LoVo (cell line): Measurements from ENCODE around the gene TFAM.
"Not testable (repeated sequence)": the region's sequence is repeated elsewhere in the genome, so short reads cannot be mapped to it uniquely, and the experiment has no call there.

Experiments
- DNase-seq: peaks from one replicate; pipeline ENCODE4 v3.0.0-alpha.2; 2016; ENCODE audit warnings: low spot score

TFAM gene

DNA sequence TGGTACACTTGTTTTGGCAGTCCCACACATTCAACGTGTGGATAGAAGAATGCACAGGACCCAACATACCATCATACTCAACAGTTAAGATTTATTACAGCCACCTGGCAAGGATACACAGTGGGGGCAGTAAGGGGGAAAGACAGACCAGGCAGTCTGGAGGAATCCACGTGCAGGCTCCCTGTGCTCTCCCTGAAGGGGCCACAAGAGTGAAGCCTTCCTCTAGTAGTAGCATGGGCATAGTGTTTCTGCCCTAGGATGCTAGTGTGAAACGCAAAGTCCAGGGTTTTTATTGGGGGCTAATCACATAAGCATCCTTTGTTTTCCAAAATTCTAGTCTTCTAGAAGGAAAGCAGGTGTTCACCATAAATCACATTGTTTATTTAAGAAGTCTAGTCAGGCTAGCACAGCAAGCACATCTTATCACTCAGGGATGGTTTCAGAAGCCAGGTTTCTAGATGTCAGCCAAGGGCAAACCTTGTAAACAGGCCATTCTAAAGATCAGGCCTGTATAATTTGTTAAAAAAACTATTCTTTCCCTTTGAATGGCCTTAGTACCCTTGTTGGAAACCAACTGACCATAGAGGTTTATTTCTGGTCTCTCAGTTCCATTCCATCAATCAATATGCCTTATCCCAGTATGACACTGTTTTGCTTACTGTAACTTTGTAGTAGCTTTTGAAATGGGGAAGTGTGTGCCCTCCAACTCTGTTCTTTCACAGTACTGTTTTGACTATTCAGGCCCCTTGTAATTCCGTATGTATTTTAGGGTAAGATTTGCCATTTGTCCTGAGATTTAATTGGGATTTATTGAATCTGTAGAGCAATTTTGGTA, 12.4 kb upstream of the TFAM start:
- DNase-seq: no peak

DNA sequence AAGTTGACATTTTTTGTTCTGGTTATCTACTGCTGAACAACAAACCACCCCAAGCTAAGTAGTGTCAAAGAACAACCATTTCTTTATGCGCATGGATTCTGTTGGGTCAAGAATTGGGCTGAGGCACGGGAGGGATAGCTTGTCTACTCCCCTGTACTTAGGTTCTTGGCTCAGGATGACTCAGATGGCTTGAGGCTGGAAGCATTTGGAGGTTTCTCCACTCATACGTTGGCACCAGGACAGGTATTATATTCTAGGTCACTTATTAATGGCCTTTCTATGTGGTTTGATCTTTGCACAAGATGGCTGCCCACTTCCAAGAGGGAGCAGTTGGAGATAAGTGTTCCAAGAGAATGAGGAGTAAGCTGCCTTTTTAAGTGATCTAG, 11.8 kb upstream of the TFAM start:
- no peak for DNase-seq

DNA sequence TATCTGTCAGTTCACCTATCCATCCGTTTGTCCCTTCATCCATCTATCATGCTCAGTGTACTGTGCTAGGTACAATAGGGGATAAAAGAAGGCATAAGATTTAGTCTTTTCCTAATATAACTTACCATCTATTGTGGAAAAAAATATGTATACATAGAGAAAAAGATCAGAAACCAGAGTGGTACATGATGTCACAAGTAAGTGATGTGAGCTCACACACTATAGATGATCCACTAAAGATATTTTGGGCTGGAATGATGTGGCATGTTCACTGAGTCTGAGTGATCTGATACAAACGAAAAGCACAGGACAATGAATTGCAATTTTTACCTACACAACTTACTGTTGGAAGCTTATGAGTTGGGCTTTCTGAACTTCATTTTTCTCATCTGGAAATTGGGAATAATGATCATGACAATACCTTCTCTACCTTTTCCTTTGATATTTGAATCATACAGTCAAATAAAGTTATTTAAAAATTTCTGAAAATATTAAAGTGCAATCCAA, 2.7 kb upstream of the TFAM start:
- DNase-seq: no peak

DNA sequence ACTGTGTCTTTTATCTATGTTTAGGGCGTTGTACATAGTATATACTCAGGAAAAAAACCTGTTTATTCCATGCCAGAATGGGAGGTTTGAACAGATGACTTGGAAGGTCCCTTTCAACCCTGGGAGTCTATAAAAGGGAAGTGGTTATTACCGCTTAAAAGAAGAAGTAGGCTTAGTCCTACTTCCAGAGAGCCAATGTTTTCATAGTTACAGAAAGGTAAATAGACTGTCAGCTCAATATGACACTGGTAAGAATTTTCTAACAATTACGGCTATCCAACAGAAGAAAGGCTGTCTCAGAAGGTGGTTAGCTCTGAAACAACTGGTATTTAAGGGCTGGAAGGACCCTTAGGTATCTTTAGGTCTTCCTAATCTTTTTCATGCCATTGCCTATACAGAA, 1.1 kb upstream of the TFAM start:
- no peak for DNase-seq

DNA sequence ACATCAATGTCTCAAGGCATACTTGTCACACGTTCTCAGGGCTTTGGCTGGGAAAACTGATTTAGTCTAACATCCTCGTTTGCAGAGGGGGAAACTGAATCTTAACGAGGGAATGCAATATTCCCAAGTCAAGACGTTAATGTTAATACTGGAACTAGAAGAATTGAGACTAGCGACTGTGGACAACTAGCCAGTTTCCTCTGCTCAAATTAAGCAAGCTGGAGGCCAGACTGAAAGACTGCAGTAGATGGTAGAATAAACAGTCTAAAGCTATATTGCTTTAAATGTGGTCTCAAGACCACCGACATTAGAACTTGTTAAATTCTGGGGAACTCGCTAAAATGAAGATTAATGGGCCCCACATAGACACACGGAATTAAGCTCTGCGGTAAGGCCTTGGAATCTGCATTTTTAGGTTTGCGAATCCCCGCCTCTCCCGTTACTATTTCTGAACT, 639 bp upstream of the TFAM start:
- DNase-seq: peak; percentile 1

DNA sequence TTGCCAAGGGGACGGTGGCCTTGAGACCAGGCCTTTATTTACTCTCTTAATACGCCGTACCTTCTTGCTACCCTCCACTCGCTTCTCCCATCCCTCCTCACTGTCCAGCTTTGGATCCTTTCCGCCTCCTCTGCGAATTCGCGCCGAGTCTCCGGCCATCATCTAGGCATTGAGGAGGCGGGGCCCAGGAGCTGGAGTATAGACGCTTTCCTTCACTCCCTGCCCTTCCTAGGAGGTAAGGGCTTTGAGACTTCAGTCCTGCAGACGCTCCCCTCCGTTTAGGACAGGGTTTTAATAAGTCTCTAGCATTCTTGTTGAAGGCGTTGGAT, 538 bp downstream of the TFAM start:
- DNase-seq: peak; percentile 38

DNA sequence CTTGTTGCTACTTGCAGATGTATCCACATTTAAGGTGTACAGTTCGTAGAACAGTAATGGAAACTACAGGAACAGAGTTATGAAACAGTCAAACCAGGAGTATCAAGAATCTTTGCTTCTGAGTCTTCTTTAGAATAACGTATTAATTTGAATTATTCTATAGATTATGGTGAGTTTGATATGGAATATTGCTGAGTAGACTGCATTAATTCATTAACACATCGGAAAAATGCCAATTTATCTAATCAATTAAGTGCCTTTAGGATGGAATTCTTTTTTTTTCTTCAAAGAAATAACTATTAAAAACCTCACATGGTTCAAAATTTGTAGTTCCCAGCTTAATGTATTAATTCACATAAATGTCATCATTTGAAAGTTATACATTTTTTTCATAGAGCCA, 3.8 kb downstream of the TFAM start:
- DNase-seq: no peak

DNA sequence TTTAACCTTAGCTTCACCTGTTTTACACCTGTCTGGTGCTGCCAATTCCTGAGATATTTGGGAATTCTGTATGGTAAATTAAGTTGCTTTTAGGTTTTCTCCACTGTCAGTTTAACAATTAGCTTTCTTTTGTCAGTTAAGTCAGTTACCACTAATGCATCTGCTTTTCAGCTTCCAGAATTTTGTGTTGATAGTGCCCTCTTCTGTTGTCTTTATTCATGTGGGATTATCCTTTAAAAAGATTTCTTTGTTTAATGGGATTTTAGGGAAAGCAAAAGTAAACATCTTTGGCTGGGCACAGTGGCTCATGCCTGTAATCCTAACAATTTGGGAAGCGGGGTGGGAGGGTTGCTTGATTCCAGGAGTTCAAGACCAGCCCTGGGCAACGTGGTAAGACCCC, 8.1 kb downstream of the TFAM start:
- DNase-seq: no peak

DNA sequence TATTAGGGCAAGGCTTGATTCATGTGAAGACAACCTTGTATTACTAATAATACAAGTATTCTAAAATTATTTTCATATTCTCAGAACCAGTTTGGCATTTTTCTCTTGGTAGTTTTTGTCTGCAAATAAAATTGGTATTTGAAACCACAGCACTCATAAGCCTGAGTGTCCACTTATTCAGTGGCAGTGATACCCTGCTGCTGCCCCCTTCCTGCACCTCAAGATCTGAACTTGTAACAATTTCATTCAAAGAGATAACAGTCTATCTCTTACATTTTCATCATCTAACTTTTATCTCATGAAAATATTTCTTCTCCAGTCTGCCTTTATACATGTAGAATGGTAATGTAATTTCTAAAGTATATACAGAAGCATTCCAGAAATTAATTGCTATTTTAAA, 9.3 kb downstream of the TFAM start:
- DNase-seq: no peak

DNA sequence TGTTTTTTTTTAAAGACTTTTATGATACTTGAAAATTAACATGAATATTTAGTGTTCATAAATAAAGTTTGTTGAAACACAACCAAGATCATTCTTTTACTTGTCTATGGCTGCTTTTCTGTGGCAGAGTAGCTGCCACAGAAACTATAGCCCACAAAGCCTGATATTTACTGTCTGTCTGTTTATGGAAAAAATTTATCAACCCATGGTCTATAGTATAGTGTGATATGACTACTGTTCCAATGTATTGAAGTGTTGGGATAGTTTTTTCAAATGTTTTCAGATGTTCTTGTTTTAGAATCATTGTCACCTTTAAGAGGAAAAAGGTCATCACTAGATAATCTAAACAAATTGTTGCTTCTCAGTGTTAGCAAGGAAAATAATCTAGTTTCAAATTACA, 10.8 kb downstream of the TFAM start:
- no peak for DNase-seq

DNA sequence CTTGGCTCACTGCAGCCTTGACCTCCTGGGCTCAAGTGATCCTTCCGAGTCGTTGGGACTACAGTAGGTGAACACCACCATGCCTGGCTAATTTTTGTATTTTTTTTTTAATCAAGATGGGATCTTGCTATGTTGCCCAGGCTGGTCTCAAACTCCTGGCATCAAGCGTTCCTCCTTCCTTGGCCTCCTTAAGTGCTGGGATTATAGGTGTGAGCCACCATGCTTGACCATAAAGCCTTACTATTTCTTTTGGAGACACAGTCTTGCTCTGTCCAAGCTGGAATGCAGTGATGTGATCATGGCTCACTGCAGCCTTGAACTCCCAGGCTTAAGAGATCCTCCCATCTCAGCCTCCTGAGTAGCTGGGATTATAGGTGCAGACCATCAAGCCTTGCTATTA, 12.6 kb downstream of the TFAM start:
- no peak for DNase-seq

DNA sequence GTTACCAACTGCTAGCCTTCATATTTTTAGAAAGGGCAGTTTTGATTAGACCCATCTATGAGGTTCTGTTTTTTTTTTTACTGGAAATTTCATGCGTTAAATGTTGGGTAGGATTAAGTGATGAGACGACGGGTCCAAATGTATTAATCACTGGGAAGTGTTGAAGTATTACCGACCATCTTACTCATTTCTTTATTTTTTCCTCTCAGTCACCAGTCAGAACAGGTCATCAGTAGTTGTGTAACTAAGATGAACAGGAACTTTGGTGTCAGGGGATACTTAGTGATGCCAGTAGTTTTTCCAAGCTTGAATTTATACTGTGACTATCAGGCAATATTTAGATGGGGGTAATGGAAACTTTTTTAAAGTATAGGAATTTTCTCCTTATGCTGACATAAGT, 14.2 kb downstream of the TFAM start:
- DNase-seq: no peak

DNA sequence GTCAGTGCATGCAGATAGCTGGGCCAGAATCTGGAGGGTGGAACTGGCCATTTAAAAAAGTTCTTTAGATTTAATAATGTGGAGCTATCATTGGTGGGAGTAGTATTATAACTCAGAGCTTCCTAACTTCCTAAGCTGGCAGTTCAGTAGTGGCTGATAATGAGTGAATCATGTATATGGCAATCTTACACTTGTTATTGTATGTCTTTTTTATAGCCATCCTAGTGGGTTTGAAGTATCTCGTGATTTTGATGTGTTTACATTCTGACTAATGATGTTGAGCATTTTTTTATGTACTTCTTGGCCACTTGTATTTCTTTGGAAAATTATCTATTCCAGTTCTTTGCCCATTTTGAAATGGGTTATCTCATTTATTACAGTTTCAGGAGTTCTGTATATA, 15.4 kb downstream of the TFAM start:
- peak; percentile 16 for DNase-seq

DNA sequence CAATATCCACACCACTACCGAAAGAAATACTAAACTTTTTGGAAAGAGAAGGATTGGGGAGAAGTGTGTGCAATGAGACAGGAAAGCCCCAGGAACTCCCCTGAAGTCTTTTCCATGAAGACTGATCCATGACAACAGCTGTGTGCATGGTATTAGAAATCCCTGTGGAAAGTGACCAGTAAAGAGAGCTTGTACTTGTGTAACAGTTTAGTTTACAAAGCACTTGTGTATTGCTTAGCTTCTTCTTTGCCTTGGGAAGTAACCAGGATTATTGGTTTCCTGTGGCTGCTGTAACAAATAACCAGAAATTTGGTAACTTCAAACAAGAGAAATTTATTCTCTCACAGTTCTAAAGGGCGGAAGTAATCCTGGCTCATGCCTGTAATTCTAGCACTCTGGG, 18.8 kb downstream of the TFAM start:
- no peak for DNase-seq

DNA sequence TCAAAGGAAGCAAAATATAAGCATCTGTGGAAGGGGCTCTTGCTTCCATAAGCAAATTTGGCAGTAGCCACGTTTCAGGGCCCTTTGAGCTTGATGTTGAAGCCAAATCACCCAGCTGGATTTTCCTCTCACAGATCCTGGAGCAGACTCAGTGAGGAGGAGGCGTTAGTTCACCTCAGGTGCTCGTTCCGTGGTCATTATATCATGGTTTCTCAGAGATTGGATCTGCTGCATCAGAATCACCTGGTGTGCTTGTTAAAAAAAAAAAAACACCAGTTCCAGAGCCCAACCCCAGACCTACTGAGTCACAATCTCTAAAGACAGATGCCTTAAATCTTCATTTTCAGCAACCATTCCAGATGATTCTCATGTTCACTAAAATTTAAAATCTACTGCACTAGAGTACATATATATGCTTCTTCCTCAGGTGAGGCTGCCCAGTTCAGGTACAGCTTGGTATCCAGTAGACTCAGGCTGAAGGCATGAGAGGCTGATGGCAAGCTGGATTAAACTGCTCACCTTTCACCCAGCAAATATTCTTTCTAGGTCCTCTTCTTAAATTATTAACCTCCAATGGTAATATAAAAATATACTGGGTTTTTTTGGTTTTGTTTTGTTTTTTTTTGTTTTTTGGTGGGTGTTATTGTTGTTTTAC, 24.9 kb downstream of the TFAM start:
- no peak for DNase-seq

DNA sequence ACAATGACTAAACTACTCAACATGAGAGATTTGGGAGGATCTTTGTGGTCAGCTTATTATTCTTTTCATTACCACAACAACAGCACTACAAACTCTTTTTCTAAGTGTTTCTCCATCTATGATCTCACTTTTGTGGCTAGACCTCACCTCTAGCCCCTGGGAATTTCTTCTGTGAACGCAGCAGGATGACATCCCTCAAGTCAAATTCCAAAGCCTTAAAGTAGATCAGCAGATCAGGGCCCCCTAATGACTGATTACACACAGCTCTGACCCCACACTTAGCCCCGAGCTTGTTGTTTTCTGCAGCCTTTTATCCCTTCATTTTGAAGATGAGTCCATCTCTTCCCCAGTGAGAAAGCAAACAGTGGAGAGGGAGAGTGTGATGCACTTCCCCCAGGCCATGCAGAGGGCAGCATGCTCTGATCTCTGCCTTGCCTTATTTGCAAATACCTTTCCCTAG, 27.3 kb downstream of the TFAM start:
- DNase-seq: no peak

DNA sequence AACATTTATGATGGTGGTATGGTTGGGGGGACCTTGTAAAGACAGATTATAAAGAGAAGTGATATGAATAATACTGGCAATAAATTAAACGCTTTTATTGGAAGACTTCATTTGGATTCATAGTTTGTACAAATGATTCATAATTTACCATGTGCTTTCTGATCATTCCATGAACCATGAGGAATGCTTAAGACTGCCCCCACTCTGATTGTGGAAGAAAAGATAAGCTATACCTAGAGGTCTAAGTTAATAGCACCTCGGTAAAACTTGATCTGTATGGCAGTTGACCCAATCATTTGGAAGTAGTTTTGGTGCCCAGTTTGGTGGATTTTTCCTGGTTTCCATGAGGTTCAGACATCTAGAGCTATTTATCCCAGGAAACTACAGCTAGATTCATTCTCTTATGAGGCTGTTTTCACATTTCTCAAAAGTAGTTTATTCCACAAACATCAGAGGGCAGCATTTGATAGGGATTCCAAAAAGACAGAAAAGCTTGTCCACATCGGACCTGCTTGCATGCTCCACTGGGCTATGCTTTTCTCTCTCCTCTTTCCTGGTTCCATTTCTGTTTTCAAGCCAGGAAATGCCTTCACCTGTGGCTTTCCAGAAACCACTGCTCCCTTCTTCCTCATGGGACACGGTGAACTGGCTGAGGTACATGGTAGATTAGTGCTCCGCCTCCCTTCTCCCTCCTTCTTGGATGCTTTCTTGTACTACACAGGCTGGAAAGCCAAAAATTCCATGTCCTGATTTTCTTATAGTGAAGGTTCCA, 29.2 kb downstream of the TFAM start:
- DNase-seq: peak; percentile 14

DNA sequence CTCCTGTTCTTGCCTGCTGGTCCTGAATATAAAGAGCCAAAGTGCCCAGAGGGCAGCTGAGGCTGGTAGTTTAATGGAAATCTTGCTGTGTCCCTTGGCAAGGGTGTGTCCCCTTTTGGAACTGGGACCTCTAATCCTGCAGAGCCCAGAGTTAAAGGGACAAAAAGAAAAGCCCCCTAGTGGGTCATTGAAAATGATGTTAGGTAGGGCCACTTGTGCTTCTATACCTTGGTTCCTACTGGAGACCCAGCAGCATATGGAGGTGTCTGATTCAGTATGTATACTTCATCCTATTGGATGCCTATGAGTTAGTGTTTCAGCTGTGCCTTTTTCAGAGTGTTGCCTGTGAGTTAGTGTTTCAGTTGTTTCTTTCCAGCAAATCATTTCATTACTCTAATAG, 30.5 kb downstream of the TFAM start:
- DNase-seq: no peak

DNA sequence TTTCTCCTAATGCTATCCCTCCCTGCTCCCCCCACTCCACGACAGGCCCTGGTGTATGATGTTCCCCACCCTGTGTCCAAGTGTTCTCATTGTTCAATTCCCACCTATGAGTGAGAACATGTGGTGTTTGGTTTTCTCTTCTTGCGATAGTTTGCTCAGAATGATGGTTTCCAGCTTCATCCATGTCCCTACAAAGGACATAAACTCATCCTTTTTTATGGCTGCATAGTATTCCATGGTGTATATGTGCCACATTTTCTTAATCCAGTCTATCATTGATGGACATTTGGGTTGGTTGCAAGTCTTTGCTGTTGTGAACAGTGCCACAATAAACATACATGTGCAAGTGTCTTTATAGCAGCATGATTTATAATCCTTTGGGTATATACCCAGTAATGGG, 32.7 kb downstream of the TFAM start:
- DNase-seq: not testable (repeated sequence)

DNA sequence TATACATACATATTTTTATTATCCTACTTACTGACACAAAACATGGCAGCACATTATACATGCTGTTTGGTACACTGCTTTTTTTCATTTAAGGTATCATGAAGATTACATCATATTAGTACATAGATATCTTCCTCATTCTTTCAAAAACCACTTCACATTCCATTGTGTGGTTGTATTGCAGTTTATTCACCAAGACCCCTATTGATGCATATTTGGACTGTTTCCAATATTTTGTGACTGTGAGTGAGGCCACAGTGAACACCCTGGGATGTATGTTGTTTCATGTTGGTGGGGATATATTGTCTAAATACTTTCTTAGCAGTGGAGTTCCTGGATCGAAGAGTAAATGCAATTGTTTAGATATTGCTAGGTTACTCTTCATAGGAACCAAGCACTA, 39.0 kb downstream of the TFAM start:
- DNase-seq: peak; percentile 9

DNA sequence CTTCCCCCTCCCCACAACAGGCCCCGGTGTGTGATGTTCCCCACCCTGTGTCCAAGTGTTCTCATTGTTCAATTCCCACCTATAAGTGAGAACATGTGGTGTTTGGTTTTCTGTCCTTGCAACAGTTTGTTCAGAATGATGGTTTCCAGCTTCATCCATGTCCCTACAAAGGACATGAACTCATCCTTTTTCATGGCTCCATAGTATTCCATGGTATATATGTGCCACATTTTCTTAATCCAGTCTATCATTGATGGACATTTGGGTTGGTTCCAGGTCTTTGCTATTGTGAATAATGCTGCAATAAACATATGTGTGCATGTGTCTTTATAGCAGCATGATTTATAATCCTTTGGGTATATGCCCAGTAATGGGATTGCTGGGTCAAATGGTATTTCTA, 43.2 kb downstream of the TFAM start:
- DNase-seq: not testable (repeated sequence)

DNA sequence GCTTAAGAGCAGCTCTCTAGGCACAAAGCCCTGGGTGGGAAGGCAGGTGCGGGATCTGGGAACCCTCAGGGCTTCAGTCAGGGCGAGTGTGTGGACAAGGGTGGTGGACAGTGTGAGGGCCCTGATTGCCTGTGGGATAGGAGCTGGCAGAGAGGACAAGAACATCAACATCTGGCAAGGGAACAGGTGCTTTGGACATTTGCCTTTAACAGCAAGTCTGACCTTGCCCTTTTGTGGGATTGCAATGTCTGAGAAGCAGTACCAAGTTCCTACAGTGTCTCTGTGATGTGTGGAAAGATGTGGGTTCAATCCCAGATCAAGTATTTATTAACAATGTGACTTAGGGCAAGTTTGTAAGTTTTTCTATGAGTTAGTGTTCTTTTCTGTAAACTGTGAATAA, 46.7 kb downstream of the TFAM start:
- DNase-seq: no peak

DNA sequence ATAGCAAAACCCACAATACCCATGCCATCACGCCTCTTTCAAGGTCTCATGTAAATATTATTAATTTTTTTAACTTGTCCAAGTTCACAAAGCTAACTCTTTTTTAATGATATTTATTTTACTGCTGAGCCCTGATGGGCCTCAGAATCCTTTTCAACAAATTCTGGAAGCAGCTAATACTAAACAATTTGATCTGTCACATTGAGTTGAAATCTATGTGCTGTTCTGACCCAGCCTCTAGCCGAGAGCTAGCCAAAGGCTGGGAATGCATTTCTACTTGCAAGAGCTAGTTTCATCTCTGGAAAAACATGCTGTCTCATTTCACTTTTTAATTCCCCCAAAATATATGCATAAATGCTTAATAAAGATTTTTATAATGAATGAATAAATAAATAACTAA, 47.9 kb downstream of the TFAM start:
- DNase-seq: no peak
